Esophagus muscularis mucosa (tissue), 3 donors: ENCODE measurements around the gene CNTN5.

Source experiments
- CTCF ChIP-seq, 3 experiments: fragments of 200-600 bp in 2 of 3; fragments of 450-650 bp in 1 of 3; sonication (generic) in 2 of 3; IDR thresholded peaks; one replicate each; pipeline ENCODE4 v1.5.1; 2017 to 2019; ENCODE audit warnings: antibody characterized with exemption in 3 of 3, mild to moderate bottlenecking in 2 of 3, moderate library complexity in 1 of 3
- POLR2AphosphoS5 ChIP-seq, 2 donors: sonication (generic); formaldehyde crosslinking; IDR thresholded peaks; one replicate each; pipeline ENCODE4 v1.6.1; 2017; ENCODE audit warnings: antibody characterized with exemption in 2 of 2

GRCh38 chr11:99464985-99465384, 444.2 kb downstream of the CNTN5 start:
- TF ChIP-seq CTCF (IDR thresholded peaks at IDR 0.05) (no peak), POLR2AphosphoS5 (IDR thresholded peaks at IDR 0.05) (no peak)
